ENCODE measurements around the gene PSME1.
A peak's percentile ranks its signal among the peaks of the same experiment; 100 is the strongest.

PSME1 gene

GRCh38 chr14:24130717-24131548 is 5.1 kb upstream of the PSME1 start:
- Mint-ChIP-seq H3K4me1 (ENCODE audit: low read depth) (peaks cover 19% of the 10 kb centered on the region), H3K4me3 (no peak overlapping the region), H3K27ac (peak overlapping the region; percentile 65), H3K27me3 (ENCODE audit: low read depth) (no peaks in the 10 kb centered on the region), H3K9me3 (no peaks in the 10 kb centered on the region), H3K36me3 (ENCODE audit: low read depth) (peaks cover 8% of the 10 kb centered on the region)

- Mint-ChIP-seq H3K27ac (no peak overlapping the region), H3K36me3 (ENCODE audit: low read depth) (peaks cover 8% of the 10 kb centered on the region), H3K9me3 (no peaks in the 10 kb centered on the region), H3K27me3 (ENCODE audit: low read depth) (no peaks in the 10 kb centered on the region), H3K4me3 (no peak overlapping the region), H3K4me1 (ENCODE audit: low read depth) (peaks cover 19% of the 10 kb centered on the region)
These were observed 4.4 kb upstream of the PSME1 start for GRCh38 chr14:24131549-24131966.

- Mint-ChIP-seq H3K4me1 (ENCODE audit: low read depth) (peaks cover 25% of the 10 kb centered on the region), H3K27me3 (ENCODE audit: low read depth) (no peaks in the 10 kb centered on the region), H3K36me3 (ENCODE audit: low read depth) (peaks cover 14% of the 10 kb centered on the region), H3K4me3 (no peak overlapping the region), H3K9me3 (no peaks in the 10 kb centered on the region), H3K27ac (peak overlapping the region; percentile 53)
These were observed 3.8 kb upstream of the PSME1 start for GRCh38 chr14:24132061-24132685.

GRCh38 chr14:24132976-24133375 is 3.0 kb upstream of the PSME1 start:
- Mint-ChIP-seq H3K9me3 (no peaks in the 10 kb centered on the region), H3K27me3 (ENCODE audit: low read depth) (no peaks in the 10 kb centered on the region), H3K4me3 (no peak overlapping the region), H3K4me1 (ENCODE audit: low read depth) (peaks cover 29% of the 10 kb centered on the region), H3K36me3 (ENCODE audit: low read depth) (peaks cover 17% of the 10 kb centered on the region), H3K27ac (peak overlapping the region; percentile 53)

GRCh38 chr14:24133735-24134134 is 2.3 kb upstream of the PSME1 start:
- H3K36me3 Mint-ChIP-seq (ENCODE audit: low read depth): peaks cover 23% of the 10 kb centered on the region
- H3K4me3 Mint-ChIP-seq: no peak overlapping the region
- H3K27me3 Mint-ChIP-seq (ENCODE audit: low read depth): no peaks in the 10 kb centered on the region
- H3K9me3 Mint-ChIP-seq: no peaks in the 10 kb centered on the region
- H3K4me1 Mint-ChIP-seq (ENCODE audit: low read depth): peaks cover 33% of the 10 kb centered on the region
- H3K27ac Mint-ChIP-seq: no peak overlapping the region

- H3K36me3 Mint-ChIP-seq (ENCODE audit: low read depth): peaks cover 35% of the 10 kb centered on the region
- peaks cover 45% of the 10 kb centered on the region for H3K4me1 Mint-ChIP-seq (ENCODE audit: low read depth)
- peak overlapping the region; percentile 89 for H3K27ac Mint-ChIP-seq
- no peaks in the 10 kb centered on the region for H3K9me3 Mint-ChIP-seq
- no peaks in the 10 kb centered on the region for H3K27me3 Mint-ChIP-seq (ENCODE audit: low read depth)
- H3K4me3 Mint-ChIP-seq: peak overlapping the region; percentile 89
These were observed 485 bp upstream of the PSME1 start for GRCh38 chr14:24135584-24135833.

GRCh38 chr14:24136684-24137528 is 912 bp downstream of the PSME1 start:
- Mint-ChIP-seq H3K9me3 (no peaks in the 10 kb centered on the region), H3K36me3 (ENCODE audit: low read depth) (peaks cover 38% of the 10 kb centered on the region), H3K4me3 (peak overlapping the region; percentile 95), H3K27ac (peak overlapping the region; percentile 91), H3K4me1 (ENCODE audit: low read depth) (peaks cover 49% of the 10 kb centered on the region), H3K27me3 (ENCODE audit: low read depth) (no peaks in the 10 kb centered on the region)

GRCh38 chr14:24137529-24138395 is 1.8 kb downstream of the PSME1 start:
- H3K4me3 Mint-ChIP-seq: peak overlapping the region; percentile 95
- H3K4me1 Mint-ChIP-seq (ENCODE audit: low read depth): peaks cover 47% of the 10 kb centered on the region
- H3K27ac Mint-ChIP-seq: peak overlapping the region; percentile 65
- no peaks in the 10 kb centered on the region for H3K9me3 Mint-ChIP-seq
- H3K27me3 Mint-ChIP-seq (ENCODE audit: low read depth): no peaks in the 10 kb centered on the region
- peaks cover 39% of the 10 kb centered on the region for H3K36me3 Mint-ChIP-seq (ENCODE audit: low read depth)

GRCh38 chr14:24138396-24139271 is 2.6 kb downstream of the PSME1 start:
- Mint-ChIP-seq H3K9me3 (no peaks in the 10 kb centered on the region), H3K27me3 (ENCODE audit: low read depth) (no peaks in the 10 kb centered on the region), H3K4me1 (ENCODE audit: low read depth) (peaks cover 51% of the 10 kb centered on the region), H3K4me3 (peak overlapping the region; percentile 69), H3K36me3 (ENCODE audit: low read depth) (peaks cover 43% of the 10 kb centered on the region), H3K27ac (peak overlapping the region; percentile 47)

- Mint-ChIP-seq H3K4me1 (ENCODE audit: low read depth) (peaks cover 55% of the 10 kb centered on the region), H3K36me3 (ENCODE audit: low read depth) (peaks cover 50% of the 10 kb centered on the region), H3K27ac (peak overlapping the region; percentile 47), H3K27me3 (ENCODE audit: low read depth) (no peaks in the 10 kb centered on the region), H3K9me3 (no peaks in the 10 kb centered on the region), H3K4me3 (peak overlapping the region; percentile 69)
These were observed 3.4 kb downstream of the PSME1 start for GRCh38 chr14:24139272-24139934.

- Mint-ChIP-seq H3K36me3 (ENCODE audit: low read depth) (peaks cover 64% of the 10 kb centered on the region), H3K4me3 (peak within 1 kb of the TSS; percentile 99), H3K9me3 (no peaks in the 10 kb centered on the region), H3K27me3 (ENCODE audit: low read depth) (no peaks in the 10 kb centered on the region), H3K27ac (peak within 1 kb of the TSS; percentile 96), H3K4me1 (ENCODE audit: low read depth) (peaks cover 61% of the 10 kb centered on the region)
These were observed 5.3 kb downstream of the PSME1 start, which contains the start of gene EMC9 for GRCh38 chr14:24141097-24141880. Gene EMC9 (minus strand): TSS chr14:24141591. CDS start chr14:24141304, 287 bp downstream.

- Mint-ChIP-seq H3K27me3 (ENCODE audit: low read depth) (no peaks in the 10 kb centered on the region), H3K27ac (peak overlapping the region; percentile 59), H3K4me1 (ENCODE audit: low read depth) (peaks cover 51% of the 10 kb centered on the region), H3K4me3 (no peak overlapping the region), H3K9me3 (no peaks in the 10 kb centered on the region), H3K36me3 (ENCODE audit: low read depth) (peaks cover 58% of the 10 kb centered on the region)
These were observed 7.5 kb downstream of the PSME1 start for GRCh38 chr14:24143511-24143910.
